ENCODE measurements around the gene GLI3. TPM values are rescaled to one million over a fixed set of nuclear protein-coding genes. Genes with fewer than 3 reads are reported as not detected.

Gene GLI3
- total RNA-seq, result not detected

- peaks cover 10% of the 10 kb centered on the region for H3K4me1 Mint-ChIP-seq (ENCODE audit: low read depth)
- H3K36me3 Mint-ChIP-seq (ENCODE audit: low read depth), result no peaks in the 10 kb centered on the region
- DNase-seq, result no peak
- peaks cover 58% of the 10 kb centered on the region for H3K27me3 Mint-ChIP-seq (ENCODE audit: low read depth)
- ChIA-PET CTCF (no interaction called here), POLR2A (no interaction called here)
- no peaks in the 10 kb centered on the region for H3K9me3 Mint-ChIP-seq (ENCODE audit: insufficient read depth)
- H3K4me3 Mint-ChIP-seq, result peak within 1 kb of the TSS; percentile 74
- H3K27ac Mint-ChIP-seq, result no peak within 1 kb of the TSS
- peak; percentile 65 for ATAC-seq
Observed at GRCh38 chr7:42236976-42237810, at the start of gene GLI3. Gene GLI3 (minus strand): TSS chr7:42237209. CDS start chr7:42223253, 13,956 bp downstream.

- ATAC-seq (no peak), DNase-seq (no peak)
- POLR2A ChIA-PET, result no interaction called here
- Mint-ChIP-seq H3K27me3 (ENCODE audit: low read depth) (no peaks in the 10 kb centered on the region), H3K9me3 (ENCODE audit: insufficient read depth) (no peaks in the 10 kb centered on the region), H3K4me3 (no peak overlapping the region), H3K36me3 (ENCODE audit: low read depth) (no peaks in the 10 kb centered on the region), H3K27ac (no peak overlapping the region), H3K4me1 (ENCODE audit: low read depth) (no peaks in the 10 kb centered on the region)
- CTCF ChIA-PET, result no interaction called here
Observed at GRCh38 chr7:42285383-42285824, 48.4 kb upstream of the GLI3 start.

GRCh38 chr7:42283553-42283952 is 46.5 kb upstream of the GLI3 start:
- H3K36me3 Mint-ChIP-seq (ENCODE audit: low read depth), result no peaks in the 10 kb centered on the region
- no peak overlapping the region for H3K4me3 Mint-ChIP-seq
- no peak overlapping the region for H3K27ac Mint-ChIP-seq
- H3K9me3 Mint-ChIP-seq (ENCODE audit: insufficient read depth), result no peaks in the 10 kb centered on the region
- no peak for ATAC-seq
- H3K27me3 Mint-ChIP-seq (ENCODE audit: low read depth), result no peaks in the 10 kb centered on the region
- H3K4me1 Mint-ChIP-seq (ENCODE audit: low read depth), result no peaks in the 10 kb centered on the region
- DNase-seq, result no peak
- POLR2A ChIA-PET, result no interaction called here
- CTCF ChIA-PET, result no interaction called here

GRCh38 chr7:42278344-42278743 is 41.3 kb upstream of the GLI3 start:
- H3K36me3 Mint-ChIP-seq (ENCODE audit: low read depth), result no peaks in the 10 kb centered on the region
- H3K9me3 Mint-ChIP-seq (ENCODE audit: insufficient read depth), result no peaks in the 10 kb centered on the region
- no peak overlapping the region for H3K27ac Mint-ChIP-seq
- H3K4me1 Mint-ChIP-seq (ENCODE audit: low read depth), result no peaks in the 10 kb centered on the region
- CTCF ChIA-PET, result no interaction called here
- H3K27me3 Mint-ChIP-seq (ENCODE audit: low read depth), result no peaks in the 10 kb centered on the region
- DNase-seq (no peak), ATAC-seq (no peak)
- no peak overlapping the region for H3K4me3 Mint-ChIP-seq
- POLR2A ChIA-PET, result no interaction called here

GRCh38 chr7:42274053-42274452 is 37.0 kb upstream of the GLI3 start:
- Mint-ChIP-seq H3K4me1 (ENCODE audit: low read depth) (peaks cover 1% of the 10 kb centered on the region), H3K9me3 (ENCODE audit: insufficient read depth) (no peaks in the 10 kb centered on the region), H3K36me3 (ENCODE audit: low read depth) (no peaks in the 10 kb centered on the region), H3K27me3 (ENCODE audit: low read depth) (no peaks in the 10 kb centered on the region), H3K4me3 (no peak overlapping the region), H3K27ac (no peak overlapping the region)
- POLR2A ChIA-PET, result no interaction called here
- CTCF ChIA-PET, result no interaction called here
- no peak for ATAC-seq
- DNase-seq, result no peak

- no peak for ATAC-seq
- H3K4me1 Mint-ChIP-seq (ENCODE audit: low read depth), result peaks cover 6% of the 10 kb centered on the region
- H3K36me3 Mint-ChIP-seq (ENCODE audit: low read depth), result no peaks in the 10 kb centered on the region
- H3K4me3 Mint-ChIP-seq, result no peak overlapping the region
- no peaks in the 10 kb centered on the region for H3K9me3 Mint-ChIP-seq (ENCODE audit: insufficient read depth)
- no peak for DNase-seq
- no peak overlapping the region for H3K27ac Mint-ChIP-seq
- no peaks in the 10 kb centered on the region for H3K27me3 Mint-ChIP-seq (ENCODE audit: low read depth)
- POLR2A ChIA-PET, result interaction anchor here (0.6 kb wide), 1 partner anchor 32 kb away, joined by 3 read pairs; no protein-coding TSS in a partner anchor
- CTCF ChIA-PET, result no interaction called here
Observed at GRCh38 chr7:42272793-42273665, 36.0 kb upstream of the GLI3 start.

- no peaks in the 10 kb centered on the region for H3K36me3 Mint-ChIP-seq (ENCODE audit: low read depth)
- ChIA-PET CTCF (no interaction called here), POLR2A (no interaction called here)
- H3K27me3 Mint-ChIP-seq (ENCODE audit: low read depth), result no peaks in the 10 kb centered on the region
- DNase-seq (no peak), ATAC-seq (no peak)
- H3K4me1 Mint-ChIP-seq (ENCODE audit: low read depth), result peaks cover 6% of the 10 kb centered on the region
- H3K4me3 Mint-ChIP-seq, result no peak overlapping the region
- H3K9me3 Mint-ChIP-seq (ENCODE audit: insufficient read depth), result no peaks in the 10 kb centered on the region
- H3K27ac Mint-ChIP-seq, result no peak overlapping the region
Observed at GRCh38 chr7:42269161-42269560, 32.2 kb upstream of the GLI3 start.

- Mint-ChIP-seq H3K9me3 (ENCODE audit: insufficient read depth) (no peaks in the 10 kb centered on the region), H3K27ac (no peak overlapping the region), H3K27me3 (ENCODE audit: low read depth) (no peaks in the 10 kb centered on the region), H3K4me1 (ENCODE audit: low read depth) (peaks cover 6% of the 10 kb centered on the region), H3K36me3 (ENCODE audit: low read depth) (no peaks in the 10 kb centered on the region), H3K4me3 (no peak overlapping the region)
- POLR2A ChIA-PET, result no interaction called here
- DNase-seq (no peak), ATAC-seq (no peak)
- CTCF ChIA-PET, result no interaction called here
Observed at GRCh38 chr7:42264702-42265101, 27.7 kb upstream of the GLI3 start.

- no peak for ATAC-seq
- H3K27ac Mint-ChIP-seq, result no peak overlapping the region
- CTCF ChIA-PET, result no interaction called here
- no peak overlapping the region for H3K4me3 Mint-ChIP-seq
- DNase-seq, result no peak
- H3K9me3 Mint-ChIP-seq (ENCODE audit: insufficient read depth), result no peaks in the 10 kb centered on the region
- POLR2A ChIA-PET, result no interaction called here
- no peaks in the 10 kb centered on the region for H3K27me3 Mint-ChIP-seq (ENCODE audit: low read depth)
- no peaks in the 10 kb centered on the region for H3K36me3 Mint-ChIP-seq (ENCODE audit: low read depth)
- H3K4me1 Mint-ChIP-seq (ENCODE audit: low read depth), result peaks cover 4% of the 10 kb centered on the region
Observed at GRCh38 chr7:42263971-42264370, 27.0 kb upstream of the GLI3 start.

- H3K36me3 Mint-ChIP-seq (ENCODE audit: low read depth), result no peaks in the 10 kb centered on the region
- H3K27me3 Mint-ChIP-seq (ENCODE audit: low read depth), result no peaks in the 10 kb centered on the region
- no peaks in the 10 kb centered on the region for H3K4me1 Mint-ChIP-seq (ENCODE audit: low read depth)
- no peak for ATAC-seq
- ChIA-PET POLR2A (no interaction called here), CTCF (no interaction called here)
- no peaks in the 10 kb centered on the region for H3K9me3 Mint-ChIP-seq (ENCODE audit: insufficient read depth)
- no peak overlapping the region for H3K4me3 Mint-ChIP-seq
- H3K27ac Mint-ChIP-seq, result no peak overlapping the region
- DNase-seq, result no peak
Observed at GRCh38 chr7:42262964-42263363, 26.0 kb upstream of the GLI3 start.

- ATAC-seq (no peak), DNase-seq (no peak)
- Mint-ChIP-seq H3K9me3 (ENCODE audit: insufficient read depth) (no peaks in the 10 kb centered on the region), H3K4me1 (ENCODE audit: low read depth) (no peaks in the 10 kb centered on the region), H3K4me3 (no peak overlapping the region), H3K27ac (no peak overlapping the region), H3K27me3 (ENCODE audit: low read depth) (no peaks in the 10 kb centered on the region), H3K36me3 (ENCODE audit: low read depth) (no peaks in the 10 kb centered on the region)
- ChIA-PET CTCF (no interaction called here), POLR2A (no interaction called here)
Observed at GRCh38 chr7:42254217-42254616, 17.2 kb upstream of the GLI3 start.

GRCh38 chr7:42253316-42253715 is 16.3 kb upstream of the GLI3 start:
- Mint-ChIP-seq H3K36me3 (ENCODE audit: low read depth) (no peaks in the 10 kb centered on the region), H3K4me3 (no peak overlapping the region), H3K4me1 (ENCODE audit: low read depth) (no peaks in the 10 kb centered on the region), H3K27ac (no peak overlapping the region), H3K27me3 (ENCODE audit: low read depth) (no peaks in the 10 kb centered on the region), H3K9me3 (ENCODE audit: insufficient read depth) (no peaks in the 10 kb centered on the region)
- no peak for DNase-seq
- POLR2A ChIA-PET, result no interaction called here
- ATAC-seq, result no peak
- CTCF ChIA-PET, result no interaction called here
